Memory B cell (primary cell): Measurements from ENCODE around the gene ITLN2.
"Not testable (repeated sequence)": the region's sequence is repeated elsewhere in the genome, so short reads cannot be mapped to it uniquely, and the experiment has no call there.

Source experiments
- ATAC-seq: fragments of 150-1000 bp; cut with Tn5 transposase; 2 replicates; pipeline ENCODE4 v1.10.0; 2021; ENCODE audit warnings: low read depth, mild to moderate bottlenecking, moderate library complexity
- DNase-seq, 2 donors: peaks; one replicate each; pipeline ENCODE4 v3.0.0; 2022; ENCODE audit warnings: low spot score in 2 of 2
- H3K27ac Mint-ChIP-seq: one replicate; pipeline ENCODE4 v1.8.0; 2022; ENCODE audit warnings: mild to moderate bottlenecking, moderate library complexity, mixed read lengths
- H3K27me3 Mint-ChIP-seq: one replicate; pipeline ENCODE4 v1.8.0; 2022; ENCODE audit warnings: mixed read lengths
- H3K36me3 Mint-ChIP-seq: one replicate; pipeline ENCODE4 v1.8.0; 2022; ENCODE audit warnings: mild to moderate bottlenecking, mixed read lengths
- H3K4me1 Mint-ChIP-seq: one replicate; pipeline ENCODE4 v1.8.0; 2022; ENCODE audit warnings: mixed read lengths
- H3K4me3 Mint-ChIP-seq: one replicate; pipeline ENCODE4 v1.8.0; 2022; ENCODE audit warnings: mild to moderate bottlenecking, moderate library complexity, mixed read lengths
- H3K9me3 Mint-ChIP-seq: one replicate; pipeline ENCODE4 v1.8.0; 2022; ENCODE audit warnings: mixed read lengths

ITLN2 gene

DNA sequence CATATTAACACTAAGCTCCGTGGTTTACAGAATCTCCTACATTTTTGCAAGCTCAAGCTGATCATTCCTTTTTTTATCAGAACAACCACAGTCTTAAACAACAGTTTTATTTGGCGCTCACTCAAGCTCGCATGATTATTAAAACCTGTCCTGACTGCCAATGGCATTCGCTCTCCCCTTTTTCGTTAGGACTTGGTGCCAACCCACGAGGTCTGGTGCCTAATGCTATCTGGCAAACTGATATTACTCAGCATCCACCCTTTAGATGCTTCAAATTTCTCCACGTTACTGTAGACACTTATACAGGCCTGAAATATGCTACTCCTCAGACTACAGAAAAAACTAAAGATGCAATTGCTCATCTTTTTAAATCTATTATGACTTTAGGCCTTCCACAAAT, 46.6 kb downstream of the ITLN2 start:
- no peak overlapping the region for H3K4me3 Mint-ChIP-seq
- DNase-seq (no peak), ATAC-seq (no peak)
- H3K27me3 Mint-ChIP-seq = peaks cover 3% of the 10 kb centered on the region
- H3K9me3 Mint-ChIP-seq = no peaks in the 10 kb centered on the region
- H3K36me3 Mint-ChIP-seq = no peaks in the 10 kb centered on the region
- no peak overlapping the region for H3K27ac Mint-ChIP-seq
- no peaks in the 10 kb centered on the region for H3K4me1 Mint-ChIP-seq

DNA sequence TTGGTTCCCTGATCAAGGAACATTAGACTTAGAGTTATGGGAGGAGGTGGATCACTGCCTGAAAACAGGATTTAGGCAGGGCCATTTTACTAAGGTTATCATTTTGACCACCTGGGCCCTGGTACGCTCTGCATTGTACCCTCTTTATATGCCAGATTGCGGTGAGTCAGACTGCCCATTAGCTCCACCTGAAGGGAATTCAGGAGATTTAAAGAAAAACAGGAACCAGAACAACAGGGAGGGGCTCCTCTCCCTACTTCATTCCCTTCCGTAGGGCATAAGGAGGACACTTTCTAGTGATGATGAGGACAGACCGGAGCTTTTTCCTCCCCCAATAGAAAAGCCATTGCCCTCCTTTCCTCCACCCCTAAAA, 49.0 kb downstream of the ITLN2 start:
- H3K36me3 Mint-ChIP-seq = no peaks in the 10 kb centered on the region
- DNase-seq (no peak), ATAC-seq (no peak)
- H3K9me3 Mint-ChIP-seq = no peaks in the 10 kb centered on the region
- peaks cover 3% of the 10 kb centered on the region for H3K27me3 Mint-ChIP-seq
- no peak overlapping the region for H3K4me3 Mint-ChIP-seq
- H3K27ac Mint-ChIP-seq = no peak overlapping the region
- no peaks in the 10 kb centered on the region for H3K4me1 Mint-ChIP-seq

DNA sequence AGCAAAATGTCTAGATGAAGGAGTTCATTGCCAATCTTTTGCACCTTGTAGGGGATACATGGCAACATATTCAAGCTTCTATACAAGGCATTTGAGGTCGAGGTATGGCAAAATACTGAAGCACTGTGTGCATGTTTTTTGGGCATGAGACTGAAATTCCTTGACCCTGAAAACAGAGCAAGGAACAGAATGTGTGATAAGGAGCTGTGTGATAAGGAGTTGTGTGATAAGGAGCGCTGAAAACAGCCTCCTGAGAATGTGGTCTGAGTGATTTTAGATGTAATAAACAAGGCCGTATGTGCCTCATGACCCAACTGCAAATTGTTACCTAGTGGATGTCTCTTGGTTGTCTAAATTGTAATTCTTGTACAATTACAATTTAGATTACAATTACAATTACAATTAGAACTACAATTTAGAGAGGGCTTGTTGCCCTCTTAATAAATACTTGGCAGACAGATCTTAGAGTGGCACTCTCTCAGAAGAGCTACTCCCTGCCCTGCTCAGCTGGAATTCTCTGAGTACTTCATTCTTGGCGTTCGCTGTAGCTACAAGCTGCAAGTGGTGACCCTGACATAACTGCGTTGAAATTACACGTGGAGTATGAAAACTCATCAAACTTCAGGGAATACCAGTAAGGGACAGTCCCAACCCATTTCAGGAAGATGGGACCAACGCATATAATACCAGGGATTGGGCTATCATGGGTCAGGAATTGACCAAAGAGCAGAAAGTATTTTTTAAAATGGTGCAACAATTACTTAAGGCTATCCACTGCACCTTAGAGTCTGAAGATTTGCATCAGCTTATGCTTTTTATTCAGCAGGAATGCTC, 49.6 kb downstream of the ITLN2 start:
- H3K9me3 Mint-ChIP-seq = no peaks in the 10 kb centered on the region
- H3K27ac Mint-ChIP-seq = no peak overlapping the region
- peaks cover 5% of the 10 kb centered on the region for H3K27me3 Mint-ChIP-seq
- H3K4me3 Mint-ChIP-seq = no peak overlapping the region
- DNase-seq (no peak), ATAC-seq (no peak)
- no peaks in the 10 kb centered on the region for H3K36me3 Mint-ChIP-seq
- no peaks in the 10 kb centered on the region for H3K4me1 Mint-ChIP-seq

DNA sequence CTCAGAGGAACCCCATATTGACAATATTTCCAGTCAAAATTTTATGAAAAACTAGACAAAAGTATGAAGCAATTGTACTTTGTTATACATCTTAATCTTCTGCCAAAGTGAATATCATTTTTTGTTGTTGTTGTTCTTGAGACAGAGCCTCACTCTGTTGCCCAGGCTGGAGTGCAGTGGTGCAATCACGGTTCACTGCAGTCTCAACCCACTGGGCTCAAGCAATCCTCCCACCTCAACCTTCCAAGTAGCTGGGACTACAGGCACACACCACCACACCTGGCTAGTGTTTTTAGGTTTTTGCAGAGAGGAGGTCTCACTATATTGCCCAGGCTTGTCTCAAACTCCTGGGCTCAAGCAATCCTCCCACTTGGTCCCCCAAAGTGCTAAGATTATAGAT, 52.4 kb downstream of the ITLN2 start:
- DNase-seq, H3K4me1 Mint-ChIP-seq, ATAC-seq, H3K9me3 Mint-ChIP-seq, H3K27me3 Mint-ChIP-seq, H3K27ac Mint-ChIP-seq, H3K36me3 Mint-ChIP-seq, H3K4me3 Mint-ChIP-seq: not testable (repeated sequence)

DNA sequence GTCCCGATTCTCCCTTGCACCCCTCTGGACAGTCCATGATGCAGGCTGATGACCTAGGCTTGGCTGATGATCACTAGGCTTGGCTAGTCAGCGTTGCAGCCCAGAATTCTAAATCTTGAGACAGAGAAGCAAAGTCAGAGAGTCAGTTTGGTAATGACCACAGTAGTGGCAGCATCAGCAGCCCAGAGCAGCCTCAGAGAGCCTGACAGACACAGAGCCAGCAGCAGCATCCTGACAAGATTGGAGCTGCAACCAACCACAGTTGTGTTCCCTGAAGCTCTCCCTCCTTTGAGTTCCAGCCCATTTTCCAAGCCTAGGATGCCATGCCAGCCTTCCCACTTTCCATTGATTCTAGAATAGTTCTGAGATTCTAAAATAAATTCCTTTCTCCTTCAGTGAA, 52.8 kb downstream of the ITLN2 start:
- H3K27me3 Mint-ChIP-seq = peaks cover 11% of the 10 kb centered on the region
- H3K4me3 Mint-ChIP-seq = no peak overlapping the region
- ATAC-seq (no peak), DNase-seq (no peak)
- H3K36me3 Mint-ChIP-seq = peaks cover 2% of the 10 kb centered on the region
- H3K9me3 Mint-ChIP-seq = no peaks in the 10 kb centered on the region
- H3K4me1 Mint-ChIP-seq = no peaks in the 10 kb centered on the region
- H3K27ac Mint-ChIP-seq = no peak overlapping the region

DNA sequence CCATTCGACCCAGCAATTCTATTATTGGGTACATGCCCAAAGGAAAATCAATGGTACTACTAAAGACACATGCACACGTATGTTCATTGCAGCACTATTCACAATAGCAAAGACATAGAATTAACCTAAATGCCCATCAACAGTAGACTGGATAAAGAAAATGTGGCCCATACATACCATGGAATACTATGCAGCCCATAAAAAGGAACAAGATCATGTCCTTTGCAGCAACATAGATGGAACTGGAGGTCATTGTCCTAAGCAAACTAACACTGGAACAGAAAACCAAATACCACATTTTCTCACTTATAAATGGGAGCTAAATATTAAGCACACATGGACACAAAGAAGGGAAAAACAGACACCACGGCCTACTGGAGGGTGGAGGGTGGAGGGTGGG, 53.9 kb downstream of the ITLN2 start:
- not testable (repeated sequence) for DNase-seq, H3K36me3 Mint-ChIP-seq, H3K4me3 Mint-ChIP-seq, H3K4me1 Mint-ChIP-seq, H3K9me3 Mint-ChIP-seq, H3K27ac Mint-ChIP-seq, ATAC-seq
- peaks cover 12% of the 10 kb centered on the region for H3K27me3 Mint-ChIP-seq
